Loucy (cell line): ENCODE measurements around the gene KRTAP12-3.

Source experiments
- CTCF ChIP-seq: fragments of 200-600 bp; sonication (generic); conservative IDR thresholded peaks from 2 replicates; pipeline ENCODE4 v1.5.1; 2014; ENCODE audit warnings: mild to moderate bottlenecking, antibody characterized with exemption, low read length
- EZH2phosphoT487 ChIP-seq: fragments of 200-600 bp; IDR thresholded peaks from 2 replicates; pipeline ENCODE4 v1.6.1; 2018; ENCODE audit warnings: antibody characterized with exemption, mild to moderate bottlenecking, moderate library complexity, borderline replicate concordance

DNA sequence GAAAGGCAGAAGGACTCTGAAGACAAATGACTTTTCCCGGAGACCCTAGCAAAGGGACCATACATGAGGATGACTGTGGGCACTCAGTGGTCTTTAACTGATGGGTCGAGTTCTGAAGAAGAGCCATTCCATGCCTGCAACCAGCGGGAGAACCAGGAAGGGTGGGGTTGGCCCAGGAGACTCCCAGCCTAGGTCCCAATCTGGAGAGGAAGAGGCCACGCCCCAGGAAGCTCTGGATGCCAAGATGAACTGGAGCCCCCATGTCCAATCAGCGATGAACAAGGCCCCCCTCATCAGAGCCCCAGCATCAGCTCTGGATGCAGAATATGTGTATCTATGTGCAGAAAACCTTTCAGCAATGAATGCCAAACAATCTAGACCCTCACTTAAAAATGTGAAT, 17.0 kb upstream of the KRTAP12-3 start:
- no peak for TF ChIP-seq CTCF
- TF ChIP-seq EZH2phosphoT487: no peak
